HG03432 (cell line): ENCODE results near the gene OR12D1.

Source experiments
- ATAC-seq: cut with Tn5 transposase; IDR thresholded peaks from one replicate; pipeline ENCODE4 v1.9.1; 2021; ENCODE audit warnings: mild to moderate bottlenecking, moderate library complexity; ENCODE audit not compliant: unreplicated experiment

OR12D1 gene

GRCh38 chr6:29462022-29462421, 47.3 kb downstream of the OR12D1 start:
- ATAC-seq: no peak

- no peak for ATAC-seq
Measured at GRCh38 chr6:29465279-29465678, 50.6 kb downstream of the OR12D1 start.

GRCh38 chr6:29465801-29466200, 51.1 kb downstream of the OR12D1 start:
- no peak for ATAC-seq

- ATAC-seq: no peak
Measured at GRCh38 chr6:29466241-29466640, 51.5 kb downstream of the OR12D1 start.
